IMR-90 (cell line): ENCODE data around the gene ACTN1. TPM values are rescaled to one million over a fixed set of nuclear protein-coding genes. Genes with fewer than 3 reads are reported as not detected.
"Not testable (repeated sequence)": the region's sequence is repeated elsewhere in the genome, so short reads cannot be mapped to it uniquely, and the experiment has no call there.

Experiments used
- ATAC-seq: fragments of 200-7000 bp; cut with Tn5 transposase; 2 replicates; pipeline ENCODE4 v1.9.1; 2020; ENCODE audit warnings: low read depth, mild to moderate bottlenecking, moderate library complexity
- BruUV-seq: library from RNA; stranded (reverse); fragments of 400-500 nt; replicated peaks from 2 replicates; lab custom pipeline; 2021; lab: Mats Ljungman, UMichigan
- CTCF ChIA-PET: fragments of 300-600 bp; formaldehyde crosslinking; extraction: SDS; loops from one replicate; lab custom pipeline; 2021; ENCODE audit warnings: antibody characterized with exemption; lab: Yijun Ruan, JAX
- POLR2A ChIA-PET: fragments of 300-600 bp; sonication (Branson Sonifier 250); formaldehyde crosslinking; loops from one replicate; lab custom pipeline; 2022; ENCODE audit warnings: antibody characterized with exemption; ENCODE audit not compliant: unreplicated experiment; lab: Charles Lee
- DNase-seq: peaks from one replicate; pipeline ENCODE4 v3.0.0; 2013
- H2AFZ ChIP-seq: replicated peaks from 2 replicates; pipeline ENCODE3; 2013; ENCODE audit warnings: low read length, mild to moderate bottlenecking; ENCODE audit not compliant: poor library complexity
- H2AK5ac ChIP-seq: 2 replicates; pipeline ENCODE4 v1.6.1; 2013; ENCODE audit warnings: low read depth, low read length, inconsistent platforms
- H2AK9ac ChIP-seq: replicated peaks from 2 replicates; pipeline ENCODE3; 2013; ENCODE audit warnings: mild to moderate bottlenecking, low read depth, low read length, moderate library complexity; ENCODE audit not compliant: poor library complexity
- H2BK120ac ChIP-seq: 2 replicates; pipeline ENCODE4 v1.6.1; 2013; ENCODE audit warnings: low read depth, low read length, inconsistent platforms
- H2BK15ac ChIP-seq: 3 replicates; pipeline ENCODE4 v1.6.1; 2013; ENCODE audit warnings: low read depth, low read length, inconsistent platforms
- H2BK20ac ChIP-seq: 2 replicates; pipeline ENCODE4 v1.6.1; 2013; ENCODE audit warnings: low read depth, mild to moderate bottlenecking, inconsistent platforms, low read length, moderate library complexity
- H2BK5ac ChIP-seq: 2 replicates; pipeline ENCODE4 v1.6.1; 2013; ENCODE audit warnings: mild to moderate bottlenecking, low read depth, low read length, inconsistent platforms; ENCODE audit not compliant: poor library complexity, severe bottlenecking
- H3K14ac ChIP-seq: replicated peaks from 2 replicates; pipeline ENCODE4 v1.6.1; 2013; ENCODE audit warnings: low read depth, low read length, inconsistent platforms
- H3K18ac ChIP-seq: 2 replicates; pipeline ENCODE4 v1.6.1; 2013; ENCODE audit warnings: low read depth, low read length, control low read depth
- H3K23ac ChIP-seq: 2 replicates; pipeline ENCODE4 v1.6.1; 2013; ENCODE audit warnings: low read depth, low read length, inconsistent platforms
- H3K27ac ChIP-seq: 2 replicates; pipeline ENCODE4 v1.5.1; 2013; ENCODE audit warnings: mild to moderate bottlenecking, control low read depth, low read length; ENCODE audit not compliant: insufficient read depth
- H3K27me3 ChIP-seq: 2 replicates; pipeline ENCODE4 v1.6.1; 2013; ENCODE audit warnings: low read length; ENCODE audit not compliant: control insufficient read depth, insufficient read depth
- H3K36me3 ChIP-seq: 2 replicates; pipeline ENCODE4 v1.6.1; 2013; ENCODE audit warnings: low read length, mixed read lengths; ENCODE audit not compliant: control insufficient read depth, insufficient read depth
- H3K4ac ChIP-seq: 2 replicates; pipeline ENCODE4 v1.6.1; 2013; ENCODE audit warnings: low read depth, low read length, inconsistent platforms
- H3K4me1 ChIP-seq: 2 replicates; pipeline ENCODE4 v1.6.1; 2013; ENCODE audit warnings: low read length, mixed read lengths; ENCODE audit not compliant: control insufficient read depth, insufficient read depth
- H3K4me2 ChIP-seq: 2 replicates; pipeline ENCODE4 v1.6.1; 2013; ENCODE audit warnings: low read depth, mild to moderate bottlenecking, control low read depth, low read length, moderate library complexity
- H3K4me3 ChIP-seq: 2 replicates; pipeline ENCODE4 v1.5.1; 2013; ENCODE audit warnings: low read depth, mild to moderate bottlenecking, control low read depth, low read length, moderate library complexity; ENCODE audit not compliant: insufficient read depth
- H3K56ac ChIP-seq: 2 replicates; pipeline ENCODE4 v1.6.1; 2013; ENCODE audit warnings: low read length, inconsistent platforms; ENCODE audit not compliant: insufficient read depth; ENCODE audit errors: extremely low read depth
- H3K79me1 ChIP-seq, 2 experiments: 2 replicates each; pipeline ENCODE4 v1.6.1; 2013; ENCODE audit warnings: low read length in 2 of 2, inconsistent platforms in 1 of 2, low read depth in 1 of 2
- H3K9ac ChIP-seq: 2 replicates; pipeline ENCODE4 v1.6.1; 2013; ENCODE audit warnings: low read depth, low read length, control low read depth
- H3K9me1 ChIP-seq: 2 replicates; pipeline ENCODE4 v1.6.1; 2013; ENCODE audit warnings: low read length, inconsistent platforms; ENCODE audit not compliant: insufficient read depth
- H3K9me3 ChIP-seq: 2 replicates; pipeline ENCODE4 v1.6.1; 2013; ENCODE audit warnings: low read length; ENCODE audit not compliant: control insufficient read depth, insufficient read depth
- H4K20me1 ChIP-seq: 2 replicates; pipeline ENCODE4 v1.6.1; 2013; ENCODE audit warnings: low read length, inconsistent platforms; ENCODE audit not compliant: insufficient read depth
- H4K5ac ChIP-seq: 2 replicates; pipeline ENCODE4 v1.6.1; 2013; ENCODE audit warnings: mild to moderate bottlenecking, low read depth, low read length, control low read depth
- H4K8ac ChIP-seq, 2 experiments: 2 replicates each; pipeline ENCODE4 v1.6.1; 2013; ENCODE audit warnings: low read depth in 2 of 2, low read length in 2 of 2, control low read depth in 1 of 2, inconsistent platforms in 1 of 2
- H4K91ac ChIP-seq: 2 replicates; pipeline ENCODE4 v1.6.1; 2013; ENCODE audit warnings: low read depth, low read length, inconsistent platforms; ENCODE audit not compliant: insufficient read depth
- WGBS, 2 experiments: methylation state at CpG; one replicate each; pipeline versions ENCODE4 v1.1.5 to v1.1.7; 2013; ENCODE audit warnings: missing lambda C conversion rate in 2 of 2; ENCODE audit not compliant: insufficient read length in 1 of 2; ENCODE audit errors: extremely low coverage in 2 of 2; 5-methylcytosine and 5-hydroxymethylcytosine counted together
- dilution Hi-C: fragments of 300-500 bp; cut with HindIII; formaldehyde crosslinking; loops from one replicate; pipeline ENCODE4 v1.14.3; 2018; ENCODE audit warnings: low sequenced_read_pairs; ENCODE audit not compliant: unreplicated experiment
- in situ Hi-C: fragments of 300-500 bp; cut with MboI; formaldehyde crosslinking; loops from 3 replicates; pipeline ENCODE4 v1.14.3; 2019; ENCODE audit warnings: low sequenced_read_pairs, inconsistent platforms, mixed read lengths
- intact Hi-C: fragments of 100-400 bp; cut with micrococcal nuclease; formaldehyde crosslinking; loops from 2 replicates; pipeline ENCODE4 v1.10.0; 2022
- polyA plus RNA-seq, 3 experiments: library from polyadenylated mRNA; depleted of rRNA; stranded (reverse); fragments of >200 nt; gene quantifications; 2 replicates each; pipeline ENCODE4 v1.2.3, GENCODE V29; 2012; ENCODE audit warnings: low replicate concordance in 1 of 3
- total RNA-seq: library from RNA; depleted of rRNA; stranded (reverse); fragments of >200 nt; gene quantifications from 2 replicates; pipeline ENCODE4 v1.2.3, GENCODE V29; 2012

ACTN1 gene
- total and polyA plus RNA-seq, 2 of the 4 experiments (the other 2 are of a cell fraction) = 684 to 766 TPM

- H2BK15ac ChIP-seq, dilution Hi-C loops, H4K5ac ChIP-seq, H3K79me1 ChIP-seq, H3K4me1 ChIP-seq, H4K8ac ChIP-seq, H3K27me3 ChIP-seq, H3K9me1 ChIP-seq, POLR2A ChIA-PET, H3K56ac ChIP-seq, H2AK9ac ChIP-seq, H4K91ac ChIP-seq, H3K9ac ChIP-seq, H3K23ac ChIP-seq, H2BK20ac ChIP-seq, H2AK5ac ChIP-seq, ATAC-seq, H3K36me3 ChIP-seq, H3K14ac ChIP-seq, DNase-seq, H3K4me3 ChIP-seq, H2BK120ac ChIP-seq, H3K4ac ChIP-seq, H4K20me1 ChIP-seq, CTCF ChIA-PET, H2BK5ac ChIP-seq, BruUV-seq, H3K9me3 ChIP-seq, in situ Hi-C loops, intact Hi-C loops, H3K4me2 ChIP-seq, H3K18ac ChIP-seq, H3K27ac ChIP-seq: not testable (repeated sequence)
- peak overlapping the region; percentile 58 for H2AFZ ChIP-seq
- no CpG with 5 or more reads among the region's 8 CpGs for WGBS, 2 experiments
Observed at GRCh38 chr14:69022093-69022492, 43.0 kb upstream of the ACTN1 start.
